SK-N-SH (cell line): ENCODE measurements around the gene ABCA3. TPM values are rescaled to one million over a fixed set of nuclear protein-coding genes. Genes with fewer than 3 reads are reported as not detected.

Experiments used
- CTCF ChIA-PET: fragments of 300-600, 350-600 bp; formaldehyde crosslinking; extraction: SDS; loops from one replicate; lab custom pipeline; 2021; lab: Yijun Ruan, JAX
- POLR2A ChIA-PET: fragments of 350-600 bp; sonication (Branson Sonifier 250); formaldehyde crosslinking; extraction: SDS; loops from one replicate; lab custom pipeline; 2020; ENCODE audit warnings: antibody characterized with exemption, inconsistent platforms; lab: Yijun Ruan, JAX
- DNase-seq: peaks from one replicate; pipeline ENCODE4 v3.0.0; 2012
- H2AFZ ChIP-seq: fragments of 200-600 bp; sonication (generic); 2 replicates; pipeline ENCODE4 v1.8.1; 2016; ENCODE audit warnings: antibody characterized with exemption, mild to moderate bottlenecking, low read depth
- H3F3A ChIP-seq: fragments of 200-600 bp; sonication (generic); replicated peaks from 2 replicates; pipeline ENCODE3; 2016; ENCODE audit warnings: antibody characterized with exemption, mild to moderate bottlenecking; ENCODE audit not compliant: insufficient read depth
- H3K27ac ChIP-seq, 2 experiments: fragments of 200-500 bp in 1 of 2; fragments of 200-600 bp in 1 of 2; sonication (Bioruptor generic) in 1 of 2; sonication (generic), shearing (Covaris generic) in 1 of 2; 2 replicates each; pipeline versions ENCODE4 v1.5.1 to v1.6.1; 2014 to 2016; ENCODE audit warnings: low read depth in 2 of 2, inconsistent platforms in 1 of 2, low read length in 1 of 2, mild to moderate bottlenecking in 1 of 2, mixed read lengths in 1 of 2
- H3K27me3 ChIP-seq: fragments of 200-600 bp; sonication (generic), shearing (Covaris generic); 2 replicates; pipeline ENCODE4 v1.6.1; 2016; ENCODE audit warnings: mixed run types; ENCODE audit not compliant: insufficient read depth
- H3K36me3 ChIP-seq, 2 experiments: fragments of 200-500 bp in 1 of 2; fragments of 200-600 bp in 1 of 2; sonication (Bioruptor generic) in 1 of 2; sonication (generic) in 1 of 2; replicated peaks in 1 of 2; 2 replicates each; pipeline versions ENCODE3 to v1.5.1; 2014 to 2016; ENCODE audit warnings: low read length in 1 of 2, mild to moderate bottlenecking in 1 of 2; ENCODE audit not compliant: insufficient read depth in 2 of 2, control insufficient read depth in 1 of 2
- H3K4me1 ChIP-seq, 2 experiments: fragments of 200-500 bp in 1 of 2; fragments of 200-600 bp in 1 of 2; sonication (Bioruptor generic) in 1 of 2; sonication (generic), shearing (Covaris generic) in 1 of 2; 2 replicates each; pipeline versions ENCODE4 v1.5.1 to v1.6.1; 2014 to 2016; ENCODE audit warnings: low read depth in 1 of 2, low read length in 1 of 2, mixed run types in 1 of 2; ENCODE audit not compliant: insufficient read depth in 2 of 2, control insufficient read depth in 1 of 2
- H3K4me2 ChIP-seq: fragments of 200-600 bp; sonication (generic), shearing (Covaris generic); 2 replicates; pipeline ENCODE4 v1.6.1; 2017; ENCODE audit warnings: mixed run types
- H3K4me3 ChIP-seq, 2 experiments: fragments of 200-500 bp in 1 of 2; fragments of 200-600 bp in 1 of 2; sonication (Bioruptor generic) in 1 of 2; sonication (generic), shearing (Covaris generic) in 1 of 2; 2 replicates each; pipeline versions ENCODE4 v1.5.1 to v1.8.1; 2014 to 2016; ENCODE audit warnings: low read depth in 2 of 2, inconsistent platforms in 1 of 2, low read length in 1 of 2, mild to moderate bottlenecking in 1 of 2, mixed read lengths in 1 of 2, moderate library complexity in 1 of 2
- H3K79me2 ChIP-seq: fragments of 200-600 bp; sonication (generic); 2 replicates; pipeline ENCODE4 v1.8.1; 2017; ENCODE audit warnings: mild to moderate bottlenecking; ENCODE audit not compliant: insufficient read depth
- H3K9ac ChIP-seq: fragments of 200-600 bp; sonication (generic); 2 replicates; pipeline ENCODE4 v1.6.1; 2017; ENCODE audit warnings: mixed run types
- H3K9me2 ChIP-seq: fragments of 200-600 bp; sonication (generic); 2 replicates; pipeline ENCODE4 v1.6.1; 2017; ENCODE audit warnings: mixed run types
- H3K9me3 ChIP-seq: fragments of 200-600 bp; sonication (generic); 2 replicates; pipeline ENCODE4 v1.6.1; 2017; ENCODE audit warnings: mixed run types, mild to moderate bottlenecking, moderate library complexity
- H4K20me1 ChIP-seq: fragments of 200-600 bp; sonication (generic); 2 replicates; pipeline ENCODE4 v1.6.1; 2017; ENCODE audit warnings: mild to moderate bottlenecking, mixed run types; ENCODE audit not compliant: insufficient read depth
- ELF1 ChIP-seq: IDR thresholded peaks from 2 replicates; pipeline ENCODE4 v1.4.0; 2012
- EZH2phosphoT487 ChIP-seq: fragments of 200-600 bp; sonication (generic); IDR thresholded peaks from 2 replicates; pipeline ENCODE4 v1.6.1; 2017; ENCODE audit warnings: low read depth, mixed run types, mild to moderate bottlenecking, antibody characterized with exemption, moderate library complexity, borderline replicate concordance
- FOSL2 ChIP-seq: IDR thresholded peaks from 2 replicates; pipeline ENCODE4 v1.4.0; 2012; ENCODE audit warnings: low read depth, mild to moderate bottlenecking, moderate library complexity, borderline replicate concordance
- FOXJ3 ChIP-seq: sonication (generic); formaldehyde crosslinking; IDR thresholded peaks from 2 replicates; pipeline ENCODE4 v1.5.1; 2020; ENCODE audit warnings: mild to moderate bottlenecking, missing genetic modification reagents
- GABPA ChIP-seq: IDR thresholded peaks from 2 replicates; pipeline ENCODE4 v1.4.0; 2012; ENCODE audit warnings: low read depth, mild to moderate bottlenecking
- GATA2 ChIP-seq: sonication (generic); formaldehyde crosslinking; IDR thresholded peaks from 2 replicates; pipeline ENCODE4 v1.5.0; 2020; ENCODE audit warnings: mild to moderate bottlenecking, missing genetic modification reagents
- JUND ChIP-seq: IDR thresholded peaks from 2 replicates; pipeline ENCODE4 v1.4.0; 2012
- MXI1 ChIP-seq: IDR thresholded peaks from 2 replicates; pipeline ENCODE4 v1.6.1; 2012; ENCODE audit warnings: mild to moderate bottlenecking, low read depth, low read length, improper control_type of control experiment
- NRF1 ChIP-seq: IDR thresholded peaks from 2 replicates; pipeline ENCODE4 v1.6.1; 2012; ENCODE audit warnings: low read depth, mild to moderate bottlenecking, low read length
- POLR2AphosphoS5 ChIP-seq: IDR thresholded peaks from 2 replicates; pipeline ENCODE4 v1.6.1; 2012; ENCODE audit warnings: low read depth, low read length
- RCOR1 ChIP-seq: fragments of 150-350 bp; IDR thresholded peaks from 2 replicates; pipeline ENCODE4 v1.6.1; 2017; ENCODE audit warnings: antibody characterized with exemption, low read length
- RXRA ChIP-seq: IDR thresholded peaks from 2 replicates; pipeline ENCODE4 v1.4.0; 2012; ENCODE audit warnings: low read depth, mild to moderate bottlenecking, borderline replicate concordance
- SIN3A ChIP-seq: IDR thresholded peaks from 2 replicates; pipeline ENCODE4 v1.6.1; 2012; ENCODE audit warnings: low read depth, mild to moderate bottlenecking, low read length, moderate library complexity, borderline replicate concordance
- SMC3 ChIP-seq: IDR thresholded peaks from 2 replicates; pipeline ENCODE4 v1.6.1; 2012; ENCODE audit warnings: low read depth, low read length, improper control_type of control experiment
- TAF1 ChIP-seq: IDR thresholded peaks from 2 replicates; pipeline ENCODE4 v1.6.1; 2012; ENCODE audit warnings: low read depth, mild to moderate bottlenecking, low read length, moderate library complexity, borderline replicate concordance
- TCF12 ChIP-seq: IDR thresholded peaks from 2 replicates; pipeline ENCODE4 v1.4.0; 2012
- USF1 ChIP-seq: IDR thresholded peaks from 2 replicates; pipeline ENCODE4 v1.4.0; 2012; ENCODE audit warnings: low read depth, borderline replicate concordance
- YY1 ChIP-seq: IDR thresholded peaks from 2 replicates; pipeline ENCODE4 v1.4.0; 2012; ENCODE audit warnings: low read depth, mild to moderate bottlenecking
- ZBTB33 ChIP-seq: IDR thresholded peaks from 2 replicates; pipeline ENCODE4 v1.4.0; 2012; ENCODE audit warnings: low read depth, borderline replicate concordance
- WGBS: methylation state at CpG from one replicate; pipeline ENCODE4 v1.1.6; 2017; ENCODE audit warnings: low lambda C conversion rate; 5-methylcytosine and 5-hydroxymethylcytosine counted together
- polyA plus RNA-seq, 3 experiments: library from polyadenylated mRNA; depleted of rRNA; stranded (reverse); fragments of >200 nt; gene quantifications; 2 replicates each; pipeline ENCODE4 v1.2.3, GENCODE V29; 2012
- TF ChIP-seq, protein P1 (sequence below): IDR thresholded peaks from 2 replicates; pipeline ENCODE4 v1.4.0; 2012; ENCODE audit warnings: low read depth
- TF ChIP-seq, protein P2 (sequence below): IDR thresholded peaks from 2 replicates; pipeline ENCODE4; 2012
- TF ChIP-seq, protein P3 (sequence below): fragments of 150-350 bp; IDR thresholded peaks from 2 replicates; pipeline ENCODE4 v1.6.1; 2016; ENCODE audit warnings: mild to moderate bottlenecking, low read depth, low read length

ABCA3 gene
- polyA plus RNA-seq, 1 of the 3 experiments (the other 2 are of a cell fraction), result 9.9 TPM

DNA sequence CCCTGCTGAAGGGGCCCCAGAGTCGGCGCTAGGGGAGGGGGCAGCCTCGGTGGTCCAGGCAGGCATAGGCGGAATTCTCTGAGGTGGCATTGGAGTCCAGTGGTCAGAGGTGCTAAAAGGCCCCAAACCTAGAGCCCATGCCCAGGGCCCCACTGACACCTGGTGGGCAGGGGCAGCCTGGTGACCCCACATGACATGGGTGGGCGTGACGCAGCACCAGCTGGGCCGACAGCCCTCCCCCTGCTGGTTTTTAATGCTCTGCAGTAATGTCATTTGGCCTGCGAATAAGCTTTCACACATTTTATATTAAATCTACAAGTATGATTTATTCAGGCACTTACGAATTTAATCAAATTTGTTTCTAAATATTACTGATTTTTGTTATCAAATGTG is 70.5 kb downstream of the ABCA3 start:
- H3K79me2 ChIP-seq, result peaks cover 61% of the 10 kb centered on the region
- no peak for TF ChIP-seq RXRA
- no peak for TF ChIP-seq POLR2AphosphoS5
- no peak for TF ChIP-seq MXI1
- TF ChIP-seq, protein P1, sequence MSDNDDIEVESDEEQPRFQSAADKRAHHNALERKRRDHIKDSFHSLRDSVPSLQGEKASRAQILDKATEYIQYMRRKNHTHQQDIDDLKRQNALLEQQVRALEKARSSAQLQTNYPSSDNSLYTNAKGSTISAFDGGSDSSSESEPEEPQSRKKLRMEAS, result no peak
- TF ChIP-seq SMC3, result no peak
- TF ChIP-seq TAF1, result no peak
- no peak for TF ChIP-seq RCOR1
- TF ChIP-seq EZH2phosphoT487, result no peak
- no peak for TF ChIP-seq FOSL2
- TF ChIP-seq GABPA, result no peak
- TF ChIP-seq USF1, result no peak
- TF ChIP-seq JUND, result no peak
- TF ChIP-seq, all 33 proteins: peak for 0
- peak overlapping the region; percentile 97 for H3K4me2 ChIP-seq
- H3K9me3 ChIP-seq, result no peaks in the 10 kb centered on the region
- POLR2A ChIA-PET, result interaction anchor here (0.6 to 1.5 kb wide), 3 partner anchors 9 to 43 kb away, joined by 3 read pairs; no protein-coding TSS in a partner anchor
- no peak overlapping the region for H3K27ac ChIP-seq
- H3K36me3 ChIP-seq, result peaks cover 8 to 14% of the 10 kb centered on the region in 2 experiments
- CTCF ChIA-PET, result interaction anchor here (1.3 to 1.4 kb wide), 3 partner anchors 9 to 153 kb away, joined by 4 to 5 read pairs (median 4); partner anchors contain the start of gene ABCA3
- peak; percentile 57 for DNase-seq
- no peak overlapping the region for H3K4me3 ChIP-seq
- 90% methylated on average over 2 of the region's 9 CpGs for WGBS
- peaks cover 10% of the 10 kb centered on the region for H3F3A ChIP-seq
- no peak overlapping the region; the same call in 1 of the 2 replicates for H3K9ac ChIP-seq
- no peak overlapping the region for H2AFZ ChIP-seq
- peaks cover 12 to 25% of the 10 kb centered on the region in 2 experiments; a peak in 2 of 4 replicates for H3K4me1 ChIP-seq
- no peaks in the 10 kb centered on the region for H3K27me3 ChIP-seq
- H4K20me1 ChIP-seq, result peaks cover 30% of the 10 kb centered on the region
- no peaks in the 10 kb centered on the region for H3K9me2 ChIP-seq

GRCh38 chr16:2267913-2268666 is 72.4 kb downstream of the ABCA3 start, which contains the start of gene RNPS1:
Gene RNPS1 (minus strand): TSS chr16:2268126. CDS start chr16:2264643, 3,483 bp downstream.
- Histone ChIP-seq H3K4me2 (peak within 1 kb of the TSS; percentile 97), H3K4me1 (peaks cover 12 to 25% of the 10 kb centered on the region in 2 experiments; a peak in 2 of 4 replicates), H2AFZ (peak within 1 kb of the TSS; percentile 96), H4K20me1 (peaks cover 50% of the 10 kb centered on the region), H3K27ac (peak within 1 kb of the TSS; percentile 98), H3F3A (peaks cover 6% of the 10 kb centered on the region), H3K9me3 (no peaks in the 10 kb centered on the region), H3K9me2 (no peaks in the 10 kb centered on the region), H3K79me2 (peaks cover 81% of the 10 kb centered on the region), H3K9ac (peak within 1 kb of the TSS; percentile 97), H3K4me3 (peak within 1 kb of the TSS; percentile 92 to 94), H3K27me3 (no peaks in the 10 kb centered on the region), H3K36me3 (peaks cover 25 to 30% of the 10 kb centered on the region in 2 experiments)
- under 1% methylated on average over 40 of the region's 88 CpGs for WGBS
- POLR2A ChIA-PET, result interaction anchor here (0.8 to 1.7 kb wide), 3 partner anchors 12 to 201 kb away, joined by 3 to 7 read pairs (median 3); partner anchors contain the start of gene ECI1
- peak; percentile 100 for DNase-seq
- CTCF ChIA-PET, result interaction anchor here (0.6 to 1.5 kb wide), 5 partner anchors 16 to 182 kb away, joined by 3 to 8 read pairs (median 3); partner anchors contain the start of gene ECI1
- TF ChIP-seq, protein P1, result peak; percentile 94
- TF ChIP-seq, protein P2, sequence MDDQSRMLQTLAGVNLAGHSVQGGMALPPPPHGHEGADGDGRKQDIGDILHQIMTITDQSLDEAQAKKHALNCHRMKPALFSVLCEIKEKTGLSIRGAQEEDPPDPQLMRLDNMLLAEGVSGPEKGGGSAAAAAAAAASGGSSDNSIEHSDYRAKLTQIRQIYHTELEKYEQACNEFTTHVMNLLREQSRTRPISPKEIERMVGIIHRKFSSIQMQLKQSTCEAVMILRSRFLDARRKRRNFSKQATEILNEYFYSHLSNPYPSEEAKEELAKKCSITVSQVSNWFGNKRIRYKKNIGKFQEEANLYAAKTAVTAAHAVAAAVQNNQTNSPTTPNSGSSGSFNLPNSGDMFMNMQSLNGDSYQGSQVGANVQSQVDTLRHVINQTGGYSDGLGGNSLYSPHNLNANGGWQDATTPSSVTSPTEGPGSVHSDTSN, result no peak; the same call in 1 of the 2 replicates
- TF ChIP-seq, protein P3, sequence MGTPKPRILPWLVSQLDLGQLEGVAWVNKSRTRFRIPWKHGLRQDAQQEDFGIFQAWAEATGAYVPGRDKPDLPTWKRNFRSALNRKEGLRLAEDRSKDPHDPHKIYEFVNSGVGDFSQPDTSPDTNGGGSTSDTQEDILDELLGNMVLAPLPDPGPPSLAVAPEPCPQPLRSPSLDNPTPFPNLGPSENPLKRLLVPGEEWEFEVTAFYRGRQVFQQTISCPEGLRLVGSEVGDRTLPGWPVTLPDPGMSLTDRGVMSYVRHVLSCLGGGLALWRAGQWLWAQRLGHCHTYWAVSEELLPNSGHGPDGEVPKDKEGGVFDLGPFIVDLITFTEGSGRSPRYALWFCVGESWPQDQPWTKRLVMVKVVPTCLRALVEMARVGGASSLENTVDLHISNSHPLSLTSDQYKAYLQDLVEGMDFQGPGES, result no peak
- no peak for TF ChIP-seq FOXJ3 (CRISPR knock-in tag)
- peak; percentile 7; the same call in 1 of the 2 replicates for TF ChIP-seq TCF12
- TF ChIP-seq SIN3A, result peak; percentile 56; the same call in 1 of the 2 replicates
- TF ChIP-seq ZBTB33, result no peak
- TF ChIP-seq JUND, result no peak
- TF ChIP-seq NRF1, result peak; percentile 82
- TF ChIP-seq GATA2 (CRISPR knock-in tag), result no peak
- no peak for TF ChIP-seq FOSL2
- peak; percentile 72 for TF ChIP-seq GABPA
- TF ChIP-seq ELF1, result peak; percentile 95
- TF ChIP-seq YY1, result peak; percentile 82
